ENCODE data around the gene CCN2.
A peak's percentile ranks its signal among the peaks of the same experiment; 100 is the strongest.
"Not testable (repeated sequence)": the region's sequence is repeated elsewhere in the genome, so short reads cannot be mapped to it uniquely, and the experiment has no call there.

The CCN2 gene

DNA sequence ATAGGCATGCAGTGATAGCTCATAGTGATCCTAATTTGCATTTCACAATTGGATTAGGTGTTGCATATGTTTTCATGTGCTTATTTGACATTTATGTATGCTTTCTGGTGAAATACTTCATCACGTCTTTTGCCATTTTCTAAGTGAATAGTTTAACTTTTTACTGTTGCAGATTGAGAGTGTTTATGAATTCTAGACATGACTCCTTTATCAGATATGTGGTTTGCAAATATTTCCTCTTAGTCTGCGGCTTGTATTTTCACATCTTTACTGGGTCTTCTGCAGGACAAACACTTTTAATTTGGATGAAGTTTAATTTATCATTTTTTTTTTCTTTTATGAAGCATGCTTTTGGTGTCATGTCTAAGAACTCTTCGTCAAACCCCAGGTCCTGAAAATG, 39.2 kb downstream of the CCN2 start:
- TF ChIP-seq CTCF (IDR thresholded peaks at IDR 0.05; ENCODE audit: insufficient read depth, low read length, missing control alignments), result no peak
- ChIA-PET POLR2A (no interaction called here), CTCF (interaction anchor here (0.8 to 4.8 kb wide), 9 partner anchors 13 to 573 kb away, joined by 3 to 200 read pairs (median 5); no protein-coding TSS in a partner anchor)
- no peak overlapping the region for H3K4me3 ChIP-seq (ENCODE audit: low read depth, low read length)
- DNase-seq (ENCODE audit: low read depth, low spot score), result no peak

DNA sequence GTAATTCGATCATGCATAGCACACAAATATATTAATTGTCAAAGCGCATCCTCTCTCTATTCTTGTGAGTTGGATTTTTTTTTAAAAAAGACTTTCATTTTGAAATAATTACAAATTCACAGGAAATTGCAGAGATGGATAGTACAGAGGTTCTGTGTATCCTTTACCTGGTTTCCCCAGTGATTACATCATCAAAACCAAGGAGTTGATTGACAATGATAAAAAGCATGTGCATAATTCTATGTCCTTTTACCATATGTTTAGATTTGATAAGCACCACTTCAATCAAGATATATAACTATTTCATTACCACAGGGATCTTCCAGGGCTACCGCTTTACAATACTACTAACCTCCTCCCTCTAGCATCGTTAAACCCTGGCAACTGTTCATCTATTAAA, 40.2 kb downstream of the CCN2 start:
- TF ChIP-seq CTCF (IDR thresholded peaks at IDR 0.05; ENCODE audit: insufficient read depth, low read length, missing control alignments), result no peak

DNA sequence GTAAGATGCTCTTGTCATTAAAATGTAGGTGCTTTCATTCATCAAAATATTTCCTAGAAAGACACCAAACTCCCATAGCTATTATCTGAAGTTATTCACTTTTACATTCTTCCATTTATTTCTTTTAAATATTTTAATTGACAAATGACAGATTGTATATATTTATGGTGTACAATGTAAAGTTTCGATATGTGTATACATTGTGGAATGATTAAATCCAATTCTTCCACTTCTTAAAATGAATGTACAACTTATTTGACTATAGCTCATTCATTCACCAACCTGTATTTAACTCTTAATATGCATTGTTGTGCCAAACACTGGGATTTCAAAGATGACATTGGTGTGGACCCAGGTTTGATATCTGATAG, 41.0 kb downstream of the CCN2 start:
- TF ChIP-seq CTCF (IDR thresholded peaks at IDR 0.05; ENCODE audit: insufficient read depth, low read length, missing control alignments), result no peak
- no peak overlapping the region for H3K4me3 ChIP-seq (ENCODE audit: low read depth, low read length)
- DNase-seq (ENCODE audit: low read depth, low spot score), result no peak
- ChIA-PET POLR2A (no interaction called here), CTCF (interaction anchor here (0.6 to 4.8 kb wide), 55 partner anchors 8 to 618 kb away, joined by 3 to 200 read pairs (median 4); partner anchors contain the start of gene MED23)

More for the DNA sequence above, 40.2 kb downstream of the CCN2 start:
- ChIA-PET CTCF (interaction anchor here (0.9 to 4.8 kb wide), 27 partner anchors 11 to 574 kb away, joined by 3 to 200 read pairs (median 4); partner anchors contain the start of gene MED23), POLR2A (no interaction called here)
- DNase-seq (ENCODE audit: low read depth, low spot score), result no peak
- H3K4me3 ChIP-seq (ENCODE audit: low read depth, low read length), result no peak overlapping the region

GRCh38 chr6:131909408-131910218, 41.6 kb downstream of the CCN2 start:
- H3K4me3 ChIP-seq (ENCODE audit: low read depth, low read length), result no peak overlapping the region
- DNase-seq (ENCODE audit: low read depth, low spot score), result no peak
- CTCF ChIA-PET, result interaction anchor here (0.6 to 4.8 kb wide), 56 partner anchors 9 to 618 kb away, joined by 3 to 200 read pairs (median 4); partner anchors contain the start of gene MED23
- TF ChIP-seq CTCF (IDR thresholded peaks at IDR 0.05; ENCODE audit: insufficient read depth, low read length, missing control alignments), result peak; percentile 83
- POLR2A ChIA-PET, result interaction anchor here (0.5 kb wide), 1 partner anchor 192 kb away, joined by 3 read pairs; no protein-coding TSS in a partner anchor

DNA sequence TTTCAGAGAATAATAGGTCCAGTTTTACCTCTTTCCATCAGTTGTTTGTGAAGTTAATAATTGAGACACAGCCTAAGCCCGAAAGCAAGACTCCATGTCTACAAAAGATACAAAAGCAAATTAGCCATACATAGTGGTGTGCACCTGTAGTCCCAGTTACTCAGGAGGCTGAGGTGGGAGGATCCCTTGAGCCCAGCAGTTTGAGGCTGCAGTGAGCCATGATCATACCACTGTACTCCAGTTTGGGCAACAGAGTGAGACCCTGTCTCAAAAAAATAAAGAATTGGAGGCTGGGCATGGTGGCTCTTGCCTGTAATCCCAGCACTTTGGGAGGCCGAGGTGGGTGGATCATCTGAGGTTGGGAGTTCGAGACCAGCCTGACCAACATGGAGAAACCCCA, 42.4 kb downstream of the CCN2 start:
- CTCF ChIA-PET, result interaction anchor here (0.7 to 2.3 kb wide), 3 partner anchors 12 to 250 kb away, joined by 3 to 81 read pairs (median 3); no protein-coding TSS in a partner anchor
- POLR2A ChIA-PET, result interaction anchor here (1.5 kb wide), 1 partner anchor 214 kb away, joined by 5 read pairs; no protein-coding TSS in a partner anchor
- not testable (repeated sequence) for DNase-seq (ENCODE audit: low read depth, low spot score); H3K4me3 ChIP-seq (ENCODE audit: low read depth, low read length)

- CTCF ChIA-PET, result interaction anchor here (1.0 to 1.1 kb wide), 2 partner anchors 11 to 209 kb away, joined by 3 to 4 read pairs; no protein-coding TSS in a partner anchor
- DNase-seq (ENCODE audit: low read depth, low spot score); POLR2A ChIA-PET; H3K4me3 ChIP-seq (ENCODE audit: low read depth, low read length): not testable (repeated sequence)
These were observed 47.4 kb downstream of the CCN2 start for GRCh38 chr6:131903734-131904133.

DNA sequence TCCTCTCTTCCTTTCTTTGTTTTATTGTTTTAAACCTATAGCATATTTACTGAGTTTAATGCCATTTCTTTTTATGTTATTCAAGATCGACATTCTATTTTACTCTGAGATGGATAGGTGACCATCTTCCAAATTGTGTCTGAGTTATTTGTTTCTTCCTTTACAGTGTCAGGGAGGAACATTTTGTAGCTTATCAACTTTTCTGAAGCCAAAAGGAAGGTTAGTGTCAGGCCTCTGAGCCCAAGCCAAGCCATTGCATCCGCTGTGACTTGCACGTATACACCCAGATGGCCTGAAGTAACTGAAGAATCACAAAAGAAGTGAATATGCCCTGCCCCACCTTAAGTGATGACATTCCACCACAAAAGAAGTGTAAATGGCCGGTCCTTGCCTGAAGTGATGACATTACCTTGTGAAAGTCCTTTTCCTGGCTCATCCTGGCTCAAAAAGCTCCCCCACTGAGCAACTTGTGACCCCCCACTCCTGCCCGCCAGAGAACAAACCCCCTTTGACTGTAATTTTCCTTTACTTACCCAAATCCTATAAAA, 49.8 kb downstream of the CCN2 start:
- CTCF ChIA-PET, result interaction anchor here (0.8 to 2.4 kb wide), 6 partner anchors 9 to 379 kb away, joined by 3 to 17 read pairs (median 4); no protein-coding TSS in a partner anchor
- H3K4me3 ChIP-seq (ENCODE audit: low read depth, low read length); POLR2A ChIA-PET: not testable (repeated sequence)

More for the DNA sequence above, 49.8 kb downstream of the CCN2 start:
- not testable (repeated sequence) for DNase-seq (ENCODE audit: low read depth, low spot score)

Data from AG04449 (cell line).